HG02852 (cell line): ENCODE measurements around the gene HAUS5.
A peak's percentile ranks its signal among the peaks of the same experiment; 100 is the strongest.

Experiments
- ATAC-seq: cut with Tn5 transposase; IDR thresholded peaks from one replicate; pipeline ENCODE4 v1.9.1; 2021; ENCODE audit warnings: mild to moderate bottlenecking, moderate library complexity; ENCODE audit not compliant: unreplicated experiment

HAUS5 gene

GRCh38 chr19:35607661-35608060 is 4.9 kb upstream of the HAUS5 start:
- ATAC-seq: no peak

DNA sequence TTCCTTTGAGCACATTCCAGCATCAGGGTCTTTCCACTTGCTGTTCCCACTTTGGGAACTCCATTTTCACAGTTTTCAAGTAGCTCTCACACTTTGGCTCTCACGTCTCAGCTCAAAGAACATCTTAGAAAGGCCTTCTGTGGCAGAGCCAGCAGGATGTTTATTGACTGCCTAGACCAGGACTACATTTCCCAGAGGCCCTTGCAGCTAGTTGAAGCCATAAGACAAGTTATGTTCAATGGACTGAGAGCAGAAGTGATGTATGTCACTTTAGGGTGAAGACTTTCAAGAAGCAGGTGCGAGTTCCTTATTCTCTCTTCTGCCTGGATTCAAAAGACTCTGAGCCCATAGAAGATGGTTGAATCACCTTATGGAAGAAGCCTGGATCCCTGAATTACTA is 4.3 kb upstream of the HAUS5 start:
- no peak for ATAC-seq

GRCh38 chr19:35609851-35610353 is 2.6 kb upstream of the HAUS5 start:
- no peak for ATAC-seq

DNA sequence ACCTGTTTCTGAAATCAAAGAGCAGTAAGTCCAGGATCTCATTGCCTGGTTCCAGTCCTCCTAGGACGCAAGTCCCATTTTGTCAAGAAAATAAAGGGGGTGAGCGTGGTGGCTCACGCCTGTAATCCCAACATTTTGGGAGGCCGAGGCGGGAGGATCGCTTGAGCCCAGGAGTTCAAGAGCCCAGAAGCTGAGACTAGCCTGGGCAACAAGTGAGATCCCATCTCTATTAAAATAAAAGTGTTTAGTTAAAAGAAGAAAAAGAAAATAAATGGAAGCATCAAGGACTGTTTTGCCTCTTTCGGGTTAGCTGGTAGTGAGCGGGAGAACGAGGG is 344 bp upstream of the HAUS5 start:
- ATAC-seq: no peak

GRCh38 chr19:35613574-35613973 is 1.0 kb downstream of the HAUS5 start:
- no peak for ATAC-seq

DNA sequence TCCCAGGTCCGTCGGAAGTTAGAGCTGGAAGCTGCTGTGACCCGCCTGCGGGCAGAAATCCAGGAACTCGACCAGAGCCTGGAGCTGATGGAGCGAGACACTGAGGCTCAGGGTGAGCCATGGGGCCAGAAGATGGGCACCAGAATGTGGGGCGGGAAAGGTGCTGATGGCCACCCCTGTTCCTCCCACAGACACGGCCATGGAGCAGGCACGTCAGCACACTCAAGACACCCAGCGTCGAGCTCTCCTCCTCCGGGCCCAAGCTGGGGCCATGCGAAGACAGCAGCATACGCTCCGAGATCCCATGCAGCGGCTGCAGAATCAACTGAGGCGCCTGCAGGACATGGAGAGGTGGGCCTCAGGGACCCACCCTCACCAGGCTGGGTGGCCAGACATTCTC is 2.5 kb downstream of the HAUS5 start:
- no peak for ATAC-seq

GRCh38 chr19:35618857-35619256 is 6.3 kb downstream of the HAUS5 start:
- ATAC-seq: no peak

DNA sequence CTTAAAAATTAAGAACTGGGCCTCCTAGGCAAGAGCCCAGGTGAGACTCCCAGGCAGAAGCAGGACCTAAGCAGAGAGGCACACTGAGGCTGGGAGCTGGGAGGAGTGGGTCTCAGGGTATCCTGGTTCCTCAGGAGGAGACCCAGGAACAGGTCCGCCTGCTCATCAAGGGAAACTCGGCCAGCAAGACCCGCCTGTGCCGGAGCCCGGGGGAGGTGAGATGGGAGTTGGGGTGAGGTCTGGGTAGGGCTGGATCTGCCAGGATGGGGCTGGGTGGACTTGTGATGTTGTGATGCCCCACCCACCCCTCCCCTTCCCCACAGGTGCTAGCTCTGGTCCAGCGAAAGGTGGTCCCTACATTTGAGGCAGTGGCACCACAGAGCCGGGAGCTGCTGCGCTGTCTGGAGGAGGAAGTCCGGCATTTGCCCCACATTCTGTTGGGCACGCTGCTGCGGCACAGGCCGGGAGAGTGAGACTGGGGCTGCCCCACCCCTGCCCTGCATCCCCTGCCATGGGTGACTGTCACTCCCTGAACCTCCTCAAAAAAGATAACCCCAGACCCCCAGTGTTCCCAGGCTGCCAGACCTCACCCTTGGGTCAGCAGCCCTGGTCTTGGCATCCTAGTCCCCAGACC is 6.9 kb downstream of the HAUS5 start:
- ATAC-seq: no peak

- ATAC-seq: no peak
Measured at GRCh38 chr19:35620001-35620400, 7.5 kb downstream of the HAUS5 start.

- no peak for ATAC-seq
Measured at GRCh38 chr19:35621708-35622107, 9.2 kb downstream of the HAUS5 start.

DNA sequence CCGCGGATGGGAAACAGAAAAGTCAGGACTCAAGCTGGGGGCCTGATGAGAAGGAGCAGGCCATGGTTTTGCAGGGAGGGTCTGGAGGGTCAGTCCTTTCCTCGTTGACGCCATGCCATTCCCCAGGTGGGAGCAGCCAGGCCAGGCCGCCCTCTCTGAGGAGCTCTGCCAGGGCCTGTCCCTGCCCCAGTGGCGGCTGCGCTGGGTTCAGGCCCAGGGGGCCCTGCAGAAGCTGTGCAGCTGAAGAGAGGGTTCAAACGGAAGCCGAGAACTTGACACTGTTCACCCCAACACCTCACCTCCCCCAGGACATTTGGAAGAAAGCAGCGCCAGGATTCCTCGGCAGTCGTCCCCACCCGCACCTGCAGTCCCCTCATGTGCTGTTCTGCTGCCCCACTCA is 10.2 kb downstream of the HAUS5 start:
- no peak for ATAC-seq

- ATAC-seq: no peak
Measured at GRCh38 chr19:35623327-35624010, 10.9 kb downstream of the HAUS5 start.

DNA sequence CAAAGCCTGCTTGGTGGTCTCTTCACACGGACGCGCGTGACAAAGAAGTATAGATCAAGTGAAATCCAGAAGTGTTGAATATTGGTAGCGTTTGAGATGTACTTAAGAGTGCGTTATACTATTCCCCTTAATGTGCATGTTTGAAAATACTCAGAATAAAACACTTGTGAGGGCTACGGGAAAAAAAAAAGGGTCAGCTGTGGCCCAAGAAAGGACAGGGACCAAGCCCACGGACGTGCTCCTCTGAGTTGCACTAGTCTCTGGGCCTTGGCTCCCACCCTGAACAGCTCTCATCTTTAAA is 15.7 kb downstream of the HAUS5 start:
- ATAC-seq: no peak

DNA sequence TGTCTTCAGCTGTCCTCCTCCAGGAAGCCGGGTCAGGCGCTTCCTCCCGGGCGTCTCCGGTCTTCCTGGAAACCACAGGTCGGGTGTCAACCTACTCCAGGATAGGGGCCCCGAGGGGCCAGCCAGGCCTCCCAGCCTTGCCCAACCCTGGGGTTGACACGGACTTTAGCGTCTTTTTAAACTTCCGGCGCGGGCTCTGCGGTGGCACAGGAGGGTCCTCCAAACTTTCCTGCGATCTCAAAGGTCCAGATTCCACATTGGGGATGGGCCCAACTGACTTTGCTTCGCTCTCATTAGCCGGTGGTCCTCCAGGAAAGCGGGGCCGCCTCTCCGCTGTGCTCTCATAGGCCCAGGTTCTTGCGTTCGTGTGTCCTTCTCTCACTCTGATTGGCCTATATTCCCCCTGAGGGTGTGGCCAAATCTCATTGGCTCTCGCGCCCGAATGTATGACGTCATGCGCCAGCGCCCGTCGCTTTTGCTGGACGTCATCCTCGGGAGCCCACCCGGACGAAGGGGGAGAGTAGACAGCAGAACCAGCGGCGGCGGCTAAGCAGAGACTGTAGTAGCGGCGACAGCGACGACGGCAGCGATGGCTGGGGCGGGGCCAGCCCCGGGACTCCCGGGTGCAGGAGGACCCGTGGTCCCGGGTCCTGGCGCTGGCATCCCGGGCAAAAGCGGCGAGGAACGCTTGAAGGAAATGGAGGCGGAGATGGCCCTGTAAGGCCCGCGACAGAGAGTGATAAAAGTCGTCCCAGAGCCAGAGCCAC is 16.2 kb downstream of the HAUS5 start, which contains the start of gene RBM42:
TSS of gene RBM42 (plus strand) at position 472 of the 767 bp plus-strand sequence. CDS start at position 590, 118 bp downstream.
- ATAC-seq: peak; percentile 95

- ATAC-seq: no peak
Measured at GRCh38 chr19:35629332-35629633, 16.7 kb downstream of the HAUS5 start.

GRCh38 chr19:35633727-35634440 is 21.3 kb downstream of the HAUS5 start:
- ATAC-seq: no peak

- no peak for ATAC-seq
Measured at GRCh38 chr19:35636651-35637050, 24.1 kb downstream of the HAUS5 start.

DNA sequence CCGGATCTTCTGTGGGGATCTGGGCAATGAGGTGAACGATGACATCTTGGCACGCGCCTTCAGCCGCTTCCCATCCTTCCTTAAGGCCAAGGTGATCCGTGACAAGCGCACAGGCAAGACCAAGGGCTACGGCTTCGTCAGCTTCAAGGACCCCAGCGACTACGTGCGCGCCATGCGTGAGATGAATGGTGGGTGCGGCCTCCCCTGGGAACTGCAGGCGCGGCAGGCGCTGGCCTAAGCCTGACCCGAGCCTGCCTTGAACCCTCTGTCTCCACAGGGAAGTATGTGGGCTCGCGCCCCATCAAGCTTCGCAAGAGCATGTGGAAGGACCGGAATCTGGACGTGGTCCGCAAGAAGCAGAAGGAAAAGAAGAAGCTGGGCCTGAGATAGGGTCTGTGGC is 24.6 kb downstream of the HAUS5 start:
- ATAC-seq: no peak

DNA sequence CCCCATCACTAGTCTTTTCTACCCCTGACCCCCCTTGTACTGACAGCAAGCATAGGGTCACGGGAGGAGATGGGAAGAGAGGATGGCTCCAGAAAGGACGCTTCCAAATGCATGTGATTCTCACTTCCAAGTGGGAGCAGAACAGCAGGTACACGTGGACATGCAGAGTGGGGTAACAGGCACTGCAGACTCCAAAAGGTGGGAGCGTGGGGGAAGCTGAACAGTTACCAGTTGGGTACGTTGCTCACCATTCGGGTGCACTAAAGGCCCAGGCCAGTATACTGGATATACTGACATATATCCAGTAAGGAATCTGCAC is 26.7 kb downstream of the HAUS5 start:
- no peak for ATAC-seq

DNA sequence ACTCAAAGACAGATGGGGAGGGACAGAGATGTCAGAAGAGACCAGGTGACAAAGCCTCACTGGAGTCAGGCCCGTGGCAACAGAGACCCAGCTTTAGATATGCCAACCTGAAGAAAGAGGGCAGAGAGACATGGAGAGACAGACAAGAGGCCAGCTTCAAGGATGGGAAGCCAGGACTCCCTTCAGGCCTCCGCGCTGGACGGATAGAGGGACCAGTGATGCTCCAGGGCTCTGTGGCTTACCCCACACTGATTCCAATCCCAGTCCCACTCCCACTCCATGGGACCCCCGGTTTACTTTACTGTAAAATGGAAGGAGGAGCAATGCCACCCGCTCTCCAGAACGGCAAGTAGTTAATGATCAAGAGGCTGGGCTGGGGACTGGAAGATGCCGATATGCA is 27.3 kb downstream of the HAUS5 start:
- no peak for ATAC-seq

GRCh38 chr19:35641515-35642151 is 29.1 kb downstream of the HAUS5 start, which contains the start of gene ETV2:
Gene ETV2 (plus strand): TSS chr19:35641745. CDS start chr19:35642461, 716 bp downstream.
- no peak for ATAC-seq
